IPS-18a (cell line): Measurements from ENCODE around the gene ICE2.

Experiments
- H3K27ac ChIP-seq: one replicate; pipeline ENCODE4 v1.5.1; 2013; ENCODE audit warnings: low read length
- H3K27me3 ChIP-seq: one replicate; pipeline ENCODE4 v1.6.1; 2013; ENCODE audit warnings: mild to moderate bottlenecking, low read length; ENCODE audit not compliant: control insufficient read depth, insufficient read depth
- H3K36me3 ChIP-seq: one replicate; pipeline ENCODE4 v1.6.1; 2013; ENCODE audit warnings: low read depth, low read length; ENCODE audit not compliant: control insufficient read depth
- H3K4me1 ChIP-seq: one replicate; pipeline ENCODE4 v1.6.1; 2013; ENCODE audit warnings: low read depth, low read length; ENCODE audit not compliant: control insufficient read depth
- H3K4me3 ChIP-seq: one replicate; pipeline ENCODE4 v1.5.1; 2013; ENCODE audit warnings: low read length
- H3K9ac ChIP-seq: one replicate; pipeline ENCODE4 v1.6.1; 2013; ENCODE audit warnings: mild to moderate bottlenecking, low read length, moderate library complexity
- H3K9me3 ChIP-seq: one replicate; pipeline ENCODE4 v1.6.1; 2013; ENCODE audit warnings: low read depth, low read length; ENCODE audit not compliant: control insufficient read depth

The ICE2 gene

GRCh38 chr15:60514261-60514881 lies 35.4 kb upstream of the ICE2 start:
- no peaks in the 10 kb centered on the region for H3K27me3 ChIP-seq
- H3K36me3 ChIP-seq, result no peaks in the 10 kb centered on the region
- H3K9me3 ChIP-seq, result no peaks in the 10 kb centered on the region
- no peak overlapping the region for H3K9ac ChIP-seq
- H3K27ac ChIP-seq, result no peak overlapping the region
- H3K4me3 ChIP-seq, result no peak overlapping the region
- H3K4me1 ChIP-seq, result no peaks in the 10 kb centered on the region

GRCh38 chr15:60513676-60514075 lies 34.7 kb upstream of the ICE2 start:
- Histone ChIP-seq H3K27me3 (no peaks in the 10 kb centered on the region), H3K4me1 (no peaks in the 10 kb centered on the region), H3K9ac (no peak overlapping the region), H3K9me3 (no peaks in the 10 kb centered on the region), H3K27ac (no peak overlapping the region), H3K4me3 (no peak overlapping the region), H3K36me3 (no peaks in the 10 kb centered on the region)

DNA sequence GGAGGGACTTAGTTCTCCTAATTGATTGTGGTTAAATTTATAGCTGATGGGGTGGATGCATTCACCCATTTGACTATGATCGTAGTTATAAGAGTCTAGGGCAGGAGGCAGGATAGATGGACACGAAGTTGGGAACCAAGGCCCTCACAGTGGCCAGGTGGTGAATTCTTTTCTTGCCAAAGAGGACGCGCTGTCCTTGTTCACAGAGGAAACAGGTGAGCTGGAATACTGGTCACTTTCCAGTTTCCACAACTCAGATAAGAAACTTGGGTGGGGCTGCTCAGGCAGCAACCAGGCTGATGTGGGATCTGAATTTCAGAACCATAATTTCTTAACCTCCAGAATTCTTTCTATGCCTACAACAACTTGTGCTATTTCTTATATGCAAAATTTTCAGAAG lies 34.0 kb upstream of the ICE2 start:
- H3K27ac ChIP-seq, result no peak overlapping the region
- H3K27me3 ChIP-seq, result no peaks in the 10 kb centered on the region
- no peaks in the 10 kb centered on the region for H3K9me3 ChIP-seq
- no peaks in the 10 kb centered on the region for H3K36me3 ChIP-seq
- no peak overlapping the region for H3K4me3 ChIP-seq
- H3K9ac ChIP-seq, result no peak overlapping the region
- no peaks in the 10 kb centered on the region for H3K4me1 ChIP-seq

GRCh38 chr15:60511351-60512031 lies 32.5 kb upstream of the ICE2 start:
- no peaks in the 10 kb centered on the region for H3K27me3 ChIP-seq
- H3K9ac ChIP-seq, result no peak overlapping the region
- no peaks in the 10 kb centered on the region for H3K9me3 ChIP-seq
- H3K4me1 ChIP-seq, result no peaks in the 10 kb centered on the region
- no peak overlapping the region for H3K27ac ChIP-seq
- H3K4me3 ChIP-seq, result no peak overlapping the region
- H3K36me3 ChIP-seq, result no peaks in the 10 kb centered on the region

DNA sequence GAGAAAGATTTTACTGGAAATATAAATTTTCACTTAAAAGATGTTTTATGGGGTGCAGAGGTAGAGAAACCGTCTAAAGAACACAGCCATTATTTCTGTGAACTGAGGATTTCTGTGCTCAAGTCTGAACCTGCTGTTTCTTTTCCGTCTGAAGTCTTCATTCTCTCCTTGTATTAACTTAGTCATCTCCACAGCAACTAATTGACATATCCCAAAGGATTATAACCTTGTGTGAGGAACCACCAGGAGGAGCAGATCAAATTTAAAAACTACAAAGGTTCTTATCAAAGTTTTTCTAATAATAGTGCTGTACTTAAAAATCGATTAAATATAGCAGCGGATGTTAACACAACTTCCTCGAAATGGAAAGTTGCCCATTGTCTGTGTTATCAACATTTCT lies 31.1 kb upstream of the ICE2 start:
- Histone ChIP-seq H3K4me1 (no peaks in the 10 kb centered on the region), H3K27ac (no peak overlapping the region), H3K9ac (no peak overlapping the region), H3K36me3 (no peaks in the 10 kb centered on the region), H3K27me3 (no peaks in the 10 kb centered on the region), H3K4me3 (no peak overlapping the region), H3K9me3 (no peaks in the 10 kb centered on the region)

DNA sequence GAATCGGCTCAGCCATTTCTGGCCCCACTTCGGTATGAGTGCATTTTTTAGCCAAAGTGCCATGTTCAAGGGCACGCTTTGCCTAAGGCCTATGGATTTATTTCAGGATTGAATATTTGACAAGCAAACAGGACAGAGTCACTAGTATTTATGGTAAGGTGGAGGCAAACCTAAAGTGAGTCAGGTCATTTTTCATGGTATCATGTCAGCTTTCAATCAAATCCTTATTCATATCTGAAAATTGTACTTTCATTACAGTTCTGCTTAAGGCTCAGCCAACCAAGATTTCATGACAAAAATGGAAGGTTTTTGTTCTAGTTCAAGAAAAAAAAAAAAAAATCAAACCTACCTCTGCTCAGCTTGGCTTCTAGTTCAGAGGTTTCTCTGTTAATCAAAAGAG lies 30.5 kb upstream of the ICE2 start:
- H3K27ac ChIP-seq, result no peak overlapping the region
- H3K4me1 ChIP-seq, result no peaks in the 10 kb centered on the region
- H3K9me3 ChIP-seq, result no peaks in the 10 kb centered on the region
- H3K4me3 ChIP-seq, result no peak overlapping the region
- no peaks in the 10 kb centered on the region for H3K36me3 ChIP-seq
- no peak overlapping the region for H3K9ac ChIP-seq
- no peaks in the 10 kb centered on the region for H3K27me3 ChIP-seq

DNA sequence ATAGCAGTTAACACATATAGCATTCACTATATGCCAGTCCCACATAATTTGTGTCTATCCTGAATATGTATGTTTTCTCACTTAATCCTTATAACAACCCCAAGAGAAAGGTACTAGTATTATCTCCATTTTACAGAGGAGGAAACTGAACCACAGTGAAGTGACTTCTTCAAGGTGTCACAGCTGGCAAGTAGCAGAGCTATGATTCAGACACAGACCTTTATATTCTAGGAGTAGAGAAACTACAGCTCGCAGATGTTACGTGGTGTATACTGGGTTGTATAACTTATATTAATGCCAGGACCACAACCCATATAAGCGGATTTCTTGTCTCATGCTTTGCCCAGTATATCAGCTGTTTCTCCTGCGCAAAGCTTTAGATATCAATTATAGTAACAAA lies 29.5 kb upstream of the ICE2 start:
- H3K27ac ChIP-seq, result no peak overlapping the region
- H3K9me3 ChIP-seq, result no peaks in the 10 kb centered on the region
- H3K4me1 ChIP-seq, result no peaks in the 10 kb centered on the region
- no peaks in the 10 kb centered on the region for H3K36me3 ChIP-seq
- no peaks in the 10 kb centered on the region for H3K27me3 ChIP-seq
- no peak overlapping the region for H3K9ac ChIP-seq
- H3K4me3 ChIP-seq, result no peak overlapping the region

DNA sequence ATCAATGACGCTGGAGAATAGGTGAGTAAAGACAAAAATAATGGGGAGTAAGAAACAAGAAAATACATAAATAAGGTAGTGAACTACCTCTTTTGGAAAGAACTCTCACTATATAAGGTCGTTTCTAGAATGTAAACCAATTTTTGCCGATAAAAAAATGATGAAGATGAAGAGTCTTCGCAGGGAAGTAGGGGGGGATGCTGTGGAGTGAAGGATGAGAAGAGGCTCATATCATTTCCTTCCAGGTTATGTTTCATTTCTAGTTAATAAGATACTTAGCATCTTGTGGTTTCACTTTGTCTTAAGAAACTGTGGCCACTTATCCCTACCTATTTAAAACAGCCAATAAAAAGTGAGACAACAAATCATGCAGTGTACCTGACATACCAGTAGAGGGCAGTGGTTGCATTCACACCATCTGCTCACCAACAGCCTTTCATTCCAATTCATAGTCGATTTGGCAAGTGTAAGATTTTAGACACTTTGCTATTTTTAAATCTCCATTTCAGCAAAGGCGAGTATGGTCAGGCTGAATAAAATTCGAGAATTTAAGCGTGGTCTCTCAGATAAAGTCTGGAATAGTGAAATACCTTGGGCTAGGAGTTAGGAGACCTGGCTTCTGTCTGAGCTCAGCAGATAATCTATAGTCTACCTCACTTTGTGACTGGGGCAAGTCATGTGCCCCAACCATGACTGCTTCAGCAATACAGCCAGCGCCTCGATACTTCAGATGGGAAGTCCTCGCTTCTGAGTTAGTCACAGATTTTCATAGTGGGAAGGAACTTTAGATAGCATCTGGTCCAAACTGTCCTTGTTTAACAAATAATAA lies 28.9 kb upstream of the ICE2 start:
- Histone ChIP-seq H3K9ac (no peak overlapping the region), H3K4me1 (no peaks in the 10 kb centered on the region), H3K4me3 (no peak overlapping the region), H3K36me3 (no peaks in the 10 kb centered on the region), H3K9me3 (no peaks in the 10 kb centered on the region), H3K27ac (no peak overlapping the region), H3K27me3 (no peaks in the 10 kb centered on the region)

DNA sequence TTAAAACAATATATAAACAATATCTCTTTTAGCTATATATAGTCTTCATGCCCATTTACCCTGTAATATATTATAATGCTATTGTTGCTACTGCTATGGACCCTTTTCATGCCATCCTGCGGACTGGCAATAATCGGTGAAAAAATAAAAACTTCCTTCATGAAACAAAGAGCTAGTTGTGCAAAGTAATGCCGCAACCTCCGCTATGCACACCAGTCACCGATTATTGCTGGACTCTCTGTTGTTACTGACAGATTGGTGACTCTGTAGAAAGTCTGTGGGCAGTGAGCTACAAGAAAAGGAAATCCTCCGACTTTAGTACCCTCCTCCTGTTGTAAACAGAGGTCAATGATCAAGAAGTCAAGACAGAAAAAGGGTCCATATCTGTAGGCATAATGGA lies 17.9 kb upstream of the ICE2 start:
- H3K4me1 ChIP-seq, result no peaks in the 10 kb centered on the region
- H3K9ac ChIP-seq, result no peak overlapping the region
- no peaks in the 10 kb centered on the region for H3K9me3 ChIP-seq
- no peak overlapping the region for H3K4me3 ChIP-seq
- no peaks in the 10 kb centered on the region for H3K27me3 ChIP-seq
- peaks cover 5% of the 10 kb centered on the region for H3K36me3 ChIP-seq
- H3K27ac ChIP-seq, result no peak overlapping the region

DNA sequence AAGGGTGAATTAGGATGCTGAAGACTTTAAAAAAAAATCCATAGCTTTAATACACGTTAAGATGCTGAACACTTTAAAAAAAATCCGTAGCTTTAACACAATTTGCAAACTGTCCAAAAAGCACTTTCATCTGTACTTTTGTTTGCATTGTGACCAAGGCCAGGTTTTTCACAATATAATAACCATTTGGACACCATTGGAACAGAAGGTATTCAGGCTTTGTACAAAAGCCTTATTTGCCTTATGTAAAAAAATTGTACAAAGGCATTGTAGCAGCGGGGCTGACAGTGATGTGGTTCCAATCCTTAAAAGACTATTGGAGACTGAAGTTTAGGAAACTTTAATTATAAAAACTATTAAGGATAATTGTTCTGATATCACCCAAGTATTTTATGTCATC lies 15.2 kb upstream of the ICE2 start:
- Histone ChIP-seq H3K9me3 (no peaks in the 10 kb centered on the region), H3K36me3 (no peaks in the 10 kb centered on the region), H3K9ac (no peak overlapping the region), H3K27me3 (no peaks in the 10 kb centered on the region), H3K27ac (no peak overlapping the region), H3K4me1 (no peaks in the 10 kb centered on the region), H3K4me3 (no peak overlapping the region)

DNA sequence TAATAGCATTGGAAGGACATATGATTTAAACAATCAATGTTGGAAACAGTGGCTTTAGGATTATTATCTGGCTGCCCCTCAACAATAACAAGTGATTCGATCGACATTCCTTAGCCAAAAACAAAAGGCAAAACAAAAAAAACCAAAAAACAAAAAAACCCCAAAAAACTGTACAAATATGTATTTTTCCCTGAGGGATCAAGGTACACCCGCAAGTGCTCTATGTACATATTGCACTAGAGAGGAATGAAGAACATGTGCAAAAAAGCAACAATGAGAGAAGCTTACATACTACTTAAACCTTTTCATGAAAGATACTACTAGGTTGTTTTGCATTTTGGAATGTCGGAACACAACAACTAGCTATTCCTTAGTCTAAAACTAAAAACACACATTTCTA lies 14.2 kb upstream of the ICE2 start:
- Histone ChIP-seq H3K9me3 (no peaks in the 10 kb centered on the region), H3K27me3 (no peaks in the 10 kb centered on the region), H3K9ac (no peak overlapping the region), H3K27ac (no peak overlapping the region), H3K4me3 (no peak overlapping the region), H3K4me1 (no peaks in the 10 kb centered on the region), H3K36me3 (no peaks in the 10 kb centered on the region)
